SK-N-SH (cell line): Measurements from ENCODE around the gene LRRK2. TPM values are rescaled to one million over a fixed set of nuclear protein-coding genes. Genes with fewer than 3 reads are reported as not detected.

Experiments
- CTCF ChIA-PET: fragments of 300-600, 350-600 bp; formaldehyde crosslinking; extraction: SDS; loops from one replicate; lab custom pipeline; 2021; lab: Yijun Ruan, JAX
- POLR2A ChIA-PET: fragments of 350-600 bp; sonication (Branson Sonifier 250); formaldehyde crosslinking; extraction: SDS; loops from one replicate; lab custom pipeline; 2020; ENCODE audit warnings: antibody characterized with exemption, inconsistent platforms; lab: Yijun Ruan, JAX
- DNase-seq: peaks from one replicate; pipeline ENCODE4 v3.0.0; 2012
- H2AFZ ChIP-seq: fragments of 200-600 bp; sonication (generic); 2 replicates; pipeline ENCODE4 v1.8.1; 2016; ENCODE audit warnings: antibody characterized with exemption, mild to moderate bottlenecking, low read depth
- H3F3A ChIP-seq: fragments of 200-600 bp; sonication (generic); replicated peaks from 2 replicates; pipeline ENCODE3; 2016; ENCODE audit warnings: antibody characterized with exemption, mild to moderate bottlenecking; ENCODE audit not compliant: insufficient read depth
- H3K27ac ChIP-seq, 2 experiments: fragments of 200-500 bp in 1 of 2; fragments of 200-600 bp in 1 of 2; sonication (Bioruptor generic) in 1 of 2; sonication (generic), shearing (Covaris generic) in 1 of 2; 2 replicates each; pipeline versions ENCODE4 v1.5.1 to v1.6.1; 2014 to 2016; ENCODE audit warnings: low read depth in 2 of 2, inconsistent platforms in 1 of 2, low read length in 1 of 2, mild to moderate bottlenecking in 1 of 2, mixed read lengths in 1 of 2
- H3K27me3 ChIP-seq: fragments of 200-600 bp; sonication (generic), shearing (Covaris generic); 2 replicates; pipeline ENCODE4 v1.6.1; 2016; ENCODE audit warnings: mixed run types; ENCODE audit not compliant: insufficient read depth
- H3K36me3 ChIP-seq, 2 experiments: fragments of 200-500 bp in 1 of 2; fragments of 200-600 bp in 1 of 2; sonication (Bioruptor generic) in 1 of 2; sonication (generic) in 1 of 2; replicated peaks in 1 of 2; 2 replicates each; pipeline versions ENCODE3 to v1.5.1; 2014 to 2016; ENCODE audit warnings: low read length in 1 of 2, mild to moderate bottlenecking in 1 of 2; ENCODE audit not compliant: insufficient read depth in 2 of 2, control insufficient read depth in 1 of 2
- H3K4me1 ChIP-seq, 2 experiments: fragments of 200-500 bp in 1 of 2; fragments of 200-600 bp in 1 of 2; sonication (Bioruptor generic) in 1 of 2; sonication (generic), shearing (Covaris generic) in 1 of 2; 2 replicates each; pipeline versions ENCODE4 v1.5.1 to v1.6.1; 2014 to 2016; ENCODE audit warnings: low read depth in 1 of 2, low read length in 1 of 2, mixed run types in 1 of 2; ENCODE audit not compliant: insufficient read depth in 2 of 2, control insufficient read depth in 1 of 2
- H3K4me2 ChIP-seq: fragments of 200-600 bp; sonication (generic), shearing (Covaris generic); 2 replicates; pipeline ENCODE4 v1.6.1; 2017; ENCODE audit warnings: mixed run types
- H3K4me3 ChIP-seq, 2 experiments: fragments of 200-500 bp in 1 of 2; fragments of 200-600 bp in 1 of 2; sonication (Bioruptor generic) in 1 of 2; sonication (generic), shearing (Covaris generic) in 1 of 2; 2 replicates each; pipeline versions ENCODE4 v1.5.1 to v1.8.1; 2014 to 2016; ENCODE audit warnings: low read depth in 2 of 2, inconsistent platforms in 1 of 2, low read length in 1 of 2, mild to moderate bottlenecking in 1 of 2, mixed read lengths in 1 of 2, moderate library complexity in 1 of 2
- H3K79me2 ChIP-seq: fragments of 200-600 bp; sonication (generic); 2 replicates; pipeline ENCODE4 v1.8.1; 2017; ENCODE audit warnings: mild to moderate bottlenecking; ENCODE audit not compliant: insufficient read depth
- H3K9ac ChIP-seq: fragments of 200-600 bp; sonication (generic); 2 replicates; pipeline ENCODE4 v1.6.1; 2017; ENCODE audit warnings: mixed run types
- H3K9me2 ChIP-seq: fragments of 200-600 bp; sonication (generic); 2 replicates; pipeline ENCODE4 v1.6.1; 2017; ENCODE audit warnings: mixed run types
- H3K9me3 ChIP-seq: fragments of 200-600 bp; sonication (generic); 2 replicates; pipeline ENCODE4 v1.6.1; 2017; ENCODE audit warnings: mixed run types, mild to moderate bottlenecking, moderate library complexity
- H4K20me1 ChIP-seq: fragments of 200-600 bp; sonication (generic); 2 replicates; pipeline ENCODE4 v1.6.1; 2017; ENCODE audit warnings: mild to moderate bottlenecking, mixed run types; ENCODE audit not compliant: insufficient read depth
- FOSL2 ChIP-seq: IDR thresholded peaks from 2 replicates; pipeline ENCODE4 v1.4.0; 2012; ENCODE audit warnings: low read depth, mild to moderate bottlenecking, moderate library complexity, borderline replicate concordance
- GATA2 ChIP-seq: sonication (generic); formaldehyde crosslinking; IDR thresholded peaks from 2 replicates; pipeline ENCODE4 v1.5.0; 2020; ENCODE audit warnings: mild to moderate bottlenecking, missing genetic modification reagents
- IRF3 ChIP-seq: fragments of 150-350 bp; IDR thresholded peaks from 2 replicates; pipeline ENCODE4 v1.6.1; 2016; ENCODE audit warnings: mild to moderate bottlenecking, low read depth, low read length
- MXI1 ChIP-seq: IDR thresholded peaks from 2 replicates; pipeline ENCODE4 v1.6.1; 2012; ENCODE audit warnings: mild to moderate bottlenecking, low read depth, low read length, improper control_type of control experiment
- NRF1 ChIP-seq: IDR thresholded peaks from 2 replicates; pipeline ENCODE4 v1.6.1; 2012; ENCODE audit warnings: low read depth, mild to moderate bottlenecking, low read length
- RAD21 ChIP-seq: IDR thresholded peaks from 2 replicates; pipeline ENCODE4 v1.6.1; 2012; ENCODE audit warnings: mild to moderate bottlenecking, low read length
- RCOR1 ChIP-seq: fragments of 150-350 bp; IDR thresholded peaks from 2 replicates; pipeline ENCODE4 v1.6.1; 2017; ENCODE audit warnings: antibody characterized with exemption, low read length
- USF2 ChIP-seq: fragments of 150-350 bp; IDR thresholded peaks from 2 replicates; pipeline ENCODE4 v1.6.1; 2017; ENCODE audit warnings: antibody characterized with exemption, low read length, low read depth, borderline replicate concordance
- ZBTB33 ChIP-seq: IDR thresholded peaks from 2 replicates; pipeline ENCODE4 v1.4.0; 2012; ENCODE audit warnings: low read depth, borderline replicate concordance
- WGBS: methylation state at CpG from one replicate; pipeline ENCODE4 v1.1.6; 2017; ENCODE audit warnings: low lambda C conversion rate; 5-methylcytosine and 5-hydroxymethylcytosine counted together
- polyA plus RNA-seq, 3 experiments: library from polyadenylated mRNA; depleted of rRNA; stranded (reverse); fragments of >200 nt; gene quantifications; 2 replicates each; pipeline ENCODE4 v1.2.3, GENCODE V29; 2012

LRRK2 gene
- polyA plus RNA-seq, 1 of the 3 experiments (the other 2 are of a cell fraction): 0.08 TPM

GRCh38 chr12:40197590-40197989 lies 27.2 kb upstream of the LRRK2 start:
- H3K27ac ChIP-seq: no peak overlapping the region
- no peaks in the 10 kb centered on the region for H3K9me2 ChIP-seq
- H3K36me3 ChIP-seq: no peaks in the 10 kb centered on the region
- no peak overlapping the region for H3K9ac ChIP-seq
- ChIA-PET CTCF (no interaction called here), POLR2A (no interaction called here)
- H3K4me2 ChIP-seq: no peak overlapping the region
- no peaks in the 10 kb centered on the region for H3K79me2 ChIP-seq
- WGBS: 59% methylated on average over 4 of the region's 4 CpGs
- H4K20me1 ChIP-seq: no peaks in the 10 kb centered on the region
- no peaks in the 10 kb centered on the region for H3K27me3 ChIP-seq
- no peak for DNase-seq
- H3K4me3 ChIP-seq: no peak overlapping the region
- no peaks in the 10 kb centered on the region for H3K4me1 ChIP-seq
- H3F3A ChIP-seq: no peaks in the 10 kb centered on the region
- H3K9me3 ChIP-seq: no peaks in the 10 kb centered on the region
- no peak overlapping the region for H2AFZ ChIP-seq
- TF ChIP-seq GATA2 (CRISPR knock-in tag) (no peak), MXI1 (no peak), ZBTB33 (no peak), IRF3 (no peak)
- TF ChIP-seq, all 33 proteins: peak for 0

GRCh38 chr12:40198601-40199000 lies 26.2 kb upstream of the LRRK2 start:
- H3K27ac ChIP-seq: no peak overlapping the region
- H3F3A ChIP-seq: no peaks in the 10 kb centered on the region
- POLR2A ChIA-PET: no interaction called here
- no peak for TF ChIP-seq USF2
- no peak for TF ChIP-seq RAD21
- no peak for TF ChIP-seq NRF1
- TF ChIP-seq RCOR1: no peak
- no peak for TF ChIP-seq FOSL2
- no peaks in the 10 kb centered on the region for H3K79me2 ChIP-seq
- H3K4me3 ChIP-seq: no peak overlapping the region
- DNase-seq: no peak
- no peaks in the 10 kb centered on the region for H4K20me1 ChIP-seq
- no peaks in the 10 kb centered on the region for H3K9me2 ChIP-seq
- H3K4me1 ChIP-seq: no peaks in the 10 kb centered on the region
- CTCF ChIA-PET: interaction anchor here (0.6 kb wide), 1 partner anchor 187 kb away, joined by 3 read pairs; no protein-coding TSS in a partner anchor
- no peak overlapping the region for H3K4me2 ChIP-seq
- no peaks in the 10 kb centered on the region for H3K9me3 ChIP-seq
- no peak overlapping the region for H2AFZ ChIP-seq
- H3K27me3 ChIP-seq: no peaks in the 10 kb centered on the region
- 68% methylated on average over 4 of the region's 4 CpGs for WGBS
- H3K36me3 ChIP-seq: no peaks in the 10 kb centered on the region
- no peak overlapping the region for H3K9ac ChIP-seq
